Measurements from ENCODE around the gene NID1.

The NID1 gene

DNA sequence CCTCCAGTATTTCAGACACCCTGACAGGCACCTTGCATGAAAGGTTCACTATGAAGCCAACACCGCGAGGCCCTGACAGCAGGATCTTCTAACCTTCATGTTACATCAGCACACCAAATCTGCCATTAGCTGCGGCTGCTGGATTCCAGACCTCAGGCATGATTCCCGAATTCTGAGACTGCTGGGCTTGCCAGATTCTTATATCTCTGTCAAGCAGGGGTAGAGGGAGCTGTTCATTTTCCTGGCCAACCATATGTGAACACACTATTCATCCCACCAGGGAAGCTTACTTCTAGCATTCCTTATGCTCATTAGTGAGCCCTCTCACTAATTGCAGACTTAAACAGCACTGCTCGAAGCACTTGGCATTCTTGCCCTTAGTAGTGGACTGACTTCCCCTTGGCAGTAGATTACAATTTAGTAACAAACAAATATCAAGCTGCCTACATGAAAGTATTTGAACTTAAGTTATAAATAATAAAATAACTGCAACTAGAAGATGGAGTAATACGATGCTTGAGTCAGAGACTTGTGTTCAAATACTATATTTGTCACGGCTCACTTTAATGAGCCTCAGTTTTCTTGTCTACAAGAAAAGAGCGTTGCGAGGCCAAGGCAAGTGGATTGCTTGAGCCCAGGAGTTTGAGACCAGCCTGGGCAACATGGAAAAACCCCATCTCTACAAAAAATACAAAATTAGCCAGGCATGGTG lies 43.3 kb downstream of the NID1 start:
- H3K4me3 ChIP-seq (ENCODE audit: low read depth, low read length), result no peak overlapping the region
- no peak for TF ChIP-seq CTCF (IDR thresholded peaks at IDR 0.05; ENCODE audit: control insufficient read depth, extremely low read depth, insufficient read depth)
- no peak for DNase-seq (ENCODE audit: low read depth)

GRCh38 chr1:236020359-236021219 lies 44.3 kb downstream of the NID1 start:
- H3K4me3 ChIP-seq (ENCODE audit: low read depth, low read length), result no peak overlapping the region
- no peak for DNase-seq (ENCODE audit: low read depth)
- TF ChIP-seq CTCF (IDR thresholded peaks at IDR 0.05; ENCODE audit: control insufficient read depth, extremely low read depth, insufficient read depth), result no peak

GRCh38 chr1:236018885-236019453 lies 45.9 kb downstream of the NID1 start:
- TF ChIP-seq CTCF (IDR thresholded peaks at IDR 0.05; ENCODE audit: control insufficient read depth, extremely low read depth, insufficient read depth), result no peak
- H3K4me3 ChIP-seq (ENCODE audit: low read depth, low read length), result no peak overlapping the region
- DNase-seq (ENCODE audit: low read depth), result no peak

DNA sequence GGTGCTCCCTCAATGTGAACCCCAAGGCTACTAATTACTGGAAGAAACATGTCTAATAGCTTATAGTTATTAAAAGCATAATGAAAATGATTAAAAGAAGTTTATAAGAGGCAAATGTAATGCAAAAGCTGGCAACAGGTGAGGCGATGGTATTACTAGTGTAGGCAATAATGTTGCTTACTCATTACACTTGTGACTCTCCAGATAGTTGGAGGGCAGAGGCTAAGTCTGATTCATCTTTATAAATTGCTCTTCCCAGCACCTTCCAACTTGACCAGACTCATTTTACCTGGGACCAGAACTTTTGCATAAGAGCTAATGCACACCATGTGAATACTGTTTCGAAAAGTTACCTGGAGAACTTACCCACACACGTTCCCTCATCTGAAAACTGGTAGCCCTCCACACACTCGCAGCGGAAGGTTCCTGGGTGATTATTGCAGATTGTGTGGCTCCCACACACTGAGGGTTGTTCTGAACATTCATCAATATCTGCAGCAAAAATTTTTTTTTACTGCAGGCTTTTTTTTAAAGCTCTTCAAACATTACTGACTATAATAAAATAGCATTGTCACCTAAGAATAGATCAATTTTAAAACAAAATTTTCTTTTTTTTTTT lies 48.0 kb downstream of the NID1 start:
- DNase-seq (ENCODE audit: low read depth), result no peak
- no peak for TF ChIP-seq CTCF (IDR thresholded peaks at IDR 0.05; ENCODE audit: control insufficient read depth, extremely low read depth, insufficient read depth)
- H3K4me3 ChIP-seq (ENCODE audit: low read depth, low read length), result no peak overlapping the region

DNA sequence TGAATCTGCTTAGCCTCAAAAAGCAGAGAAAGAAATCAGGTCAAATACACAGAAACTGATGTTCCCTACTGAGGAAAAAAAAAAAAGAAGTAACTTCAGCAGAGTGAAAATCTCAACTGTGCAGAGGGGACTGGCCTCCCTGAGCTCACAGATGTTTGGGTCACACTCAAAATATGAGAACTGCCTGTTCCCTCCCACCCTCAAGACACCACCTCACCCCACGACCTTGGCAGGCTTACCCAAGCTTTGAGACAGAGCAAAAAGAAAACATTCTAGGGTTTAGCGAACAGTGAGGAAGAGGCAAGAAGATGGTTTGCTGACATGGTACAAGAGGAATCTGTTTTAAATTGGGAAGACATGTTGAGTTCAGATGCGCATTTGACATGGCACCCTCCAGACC lies 48.8 kb downstream of the NID1 start:
- no peak for DNase-seq (ENCODE audit: low read depth)
- no peak for TF ChIP-seq CTCF (IDR thresholded peaks at IDR 0.05; ENCODE audit: control insufficient read depth, extremely low read depth, insufficient read depth)
- no peak overlapping the region for H3K4me3 ChIP-seq (ENCODE audit: low read depth, low read length)

GRCh38 chr1:236015539-236015938 lies 49.4 kb downstream of the NID1 start:
- H3K4me3 ChIP-seq (ENCODE audit: low read depth, low read length), result no peak overlapping the region
- no peak for TF ChIP-seq CTCF (IDR thresholded peaks at IDR 0.05; ENCODE audit: control insufficient read depth, extremely low read depth, insufficient read depth)
- no peak for DNase-seq (ENCODE audit: low read depth)

Data from LNCaP clone FGC (cell line).